Pancreas (tissue), 10 donors: ENCODE measurements around the gene SULT4A1. TPM values are rescaled to one million over a fixed set of nuclear protein-coding genes. Genes with fewer than 3 reads are reported as not detected.

Experiments used
- ATAC-seq, 4 donors: fragments of 200-7000 bp; cut with Tn5 transposase; one replicate each; pipeline versions ENCODE4 v1.8.0 to v1.9.1; 2020; ENCODE audit warnings: mild to moderate bottlenecking in 4 of 4, moderate library complexity in 4 of 4
- DNase-seq, 6 donors: peaks; one replicate each; pipeline ENCODE4 v3.0.0-alpha.2; 2020
- FAIRE-seq: peaks from 2 replicates; lab custom pipeline; 2012; peaks lifted over from hg19 to GRCh38; lab: Jason Lieb, UNC
- H3K27ac ChIP-seq, 4 donors: fragments of 200-600 bp; sonication (generic); 1 replicate in 3 of 4; 2 replicates in 1 of 4; pipeline versions ENCODE4 v1.5.0 to v1.8.0; 2020
- H3K27me3 ChIP-seq, 4 donors: fragments of 200-600 bp; one replicate each; pipeline ENCODE4 v1.8.0; 2021
- H3K36me3 ChIP-seq, 3 donors: fragments of 200-600 bp; sonication (generic) in 1 of 3; one replicate each; pipeline versions ENCODE4 v1.5.0 to v1.8.0; 2020 to 2021
- H3K4me1 ChIP-seq, 3 donors: fragments of 200-600 bp; one replicate each; pipeline ENCODE4 v1.8.0; 2021
- H3K4me3 ChIP-seq, 4 donors: fragments of 200-600 bp; sonication (generic) in 2 of 4; one replicate each; pipeline versions ENCODE4 v1.5.0 to v1.8.0; 2020 to 2021
- H3K9me3 ChIP-seq, 4 donors: fragments of 200-600 bp; one replicate each; pipeline ENCODE4 v1.8.0; 2021
- WGBS, 2 donors: extraction: QIAGEN DNeasy Blood & Tissue Kit; methylation state at CpG; one replicate each; pipeline ENCODE4 v1.1.7; 2013; 5-methylcytosine and 5-hydroxymethylcytosine counted together
- intact Hi-C, 3 donors: fragments of 100-400 bp; cut with DNase I; formaldehyde crosslinking; loops; one replicate each; pipeline versions ENCODE4 v1.11.1 to v1.14.2; 2022
- polyA plus RNA-seq, 2 donors: library from polyadenylated mRNA; stranded (reverse); fragments of 200-250 nt; gene quantifications; one replicate each; pipeline ENCODE4 v1.2.3, GENCODE V29; 2013
- total RNA-seq, 6 donors: library from RNA; stranded (reverse); fragmentation: NEBNext Ultra II Directional in 4 of 6; extraction: Animal tissue kit (Norgen Biotek cat#: 25700) in 4 of 6; gene quantifications; one replicate each; pipeline versions ENCODE4 v1.2.1 to v1.2.4, GENCODE V29; 2021 to 2023
- TF ChIP-seq, protein P1 (sequence below), 4 donors: fragments of 200-600 bp; sonication (generic) in 3 of 4; IDR thresholded peaks; one replicate each; pipeline versions ENCODE4 v1.5.0 to v1.8.0; 2021; ENCODE audit warnings: antibody characterized with exemption in 4 of 4
- donor health status: healthy with polysubstance abuse.
- donor health status: DM: no; HTN: no; CAD: no; lungs with moderate emphysema.
- donor health status: DM: no; HTN: no; CAD: no.
- donor health status: control.
- donor health status: control.
- donor health status: Bipolar disorder and iron deficiency.
- donor health status: DM: yes; HTN: yes; CAD: no.
- donor health status: DM: no; HTN: no; CAD: no.
- donor health status: DM: no; HTN: no; CAD: no.
- donor health status: DM: yes; HTN: yes; CAD: no.

The SULT4A1 gene
- total and polyA plus RNA-seq, 8 donors, result 0.09 to 5.4 (median 0.37) TPM; not detected in 1

DNA sequence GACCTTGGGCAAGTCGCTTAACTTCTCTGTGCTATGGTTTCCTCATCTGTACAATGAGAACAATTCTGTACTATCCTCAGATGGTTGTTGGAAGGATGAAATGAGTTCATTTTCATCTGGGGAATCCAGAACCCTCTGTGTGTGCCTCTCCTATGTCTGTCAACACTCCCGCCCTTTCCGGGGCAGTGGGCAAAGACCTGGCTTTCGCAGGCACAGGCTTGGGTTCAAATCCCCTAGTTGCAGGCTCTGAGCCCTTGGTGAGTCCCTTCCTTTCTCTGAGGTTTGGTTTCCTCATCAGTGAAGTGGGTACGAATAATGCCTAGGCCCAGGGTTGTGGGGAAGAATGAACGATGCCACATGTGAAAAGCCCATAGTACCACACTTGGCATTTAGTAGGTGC is 23.5 kb upstream of the SULT4A1 start:
- peak in 1 of 6 donors; percentile 17 for DNase-seq
- TF ChIP-seq, protein P1, sequence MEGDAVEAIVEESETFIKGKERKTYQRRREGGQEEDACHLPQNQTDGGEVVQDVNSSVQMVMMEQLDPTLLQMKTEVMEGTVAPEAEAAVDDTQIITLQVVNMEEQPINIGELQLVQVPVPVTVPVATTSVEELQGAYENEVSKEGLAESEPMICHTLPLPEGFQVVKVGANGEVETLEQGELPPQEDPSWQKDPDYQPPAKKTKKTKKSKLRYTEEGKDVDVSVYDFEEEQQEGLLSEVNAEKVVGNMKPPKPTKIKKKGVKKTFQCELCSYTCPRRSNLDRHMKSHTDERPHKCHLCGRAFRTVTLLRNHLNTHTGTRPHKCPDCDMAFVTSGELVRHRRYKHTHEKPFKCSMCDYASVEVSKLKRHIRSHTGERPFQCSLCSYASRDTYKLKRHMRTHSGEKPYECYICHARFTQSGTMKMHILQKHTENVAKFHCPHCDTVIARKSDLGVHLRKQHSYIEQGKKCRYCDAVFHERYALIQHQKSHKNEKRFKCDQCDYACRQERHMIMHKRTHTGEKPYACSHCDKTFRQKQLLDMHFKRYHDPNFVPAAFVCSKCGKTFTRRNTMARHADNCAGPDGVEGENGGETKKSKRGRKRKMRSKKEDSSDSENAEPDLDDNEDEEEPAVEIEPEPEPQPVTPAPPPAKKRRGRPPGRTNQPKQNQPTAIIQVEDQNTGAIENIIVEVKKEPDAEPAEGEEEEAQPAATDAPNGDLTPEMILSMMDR (IDR thresholded peaks at IDR 0.05), result no peak
- Histone ChIP-seq H3K27ac (no peak overlapping the region), H3K4me3 (no peak overlapping the region), H3K9me3 (no peaks in the 10 kb centered on the region), H3K36me3 (no peaks in the 10 kb centered on the region), H3K27me3 (peaks cover 0 to 17% (median 0%) of the 10 kb centered on the region in 4 donors), H3K4me1 (no peaks in the 10 kb centered on the region)
- 57 to 74% methylated on average over 6 of the region's 6 CpGs for WGBS, 2 donors
- FAIRE-seq, result no peak
- no peak for ATAC-seq
- intact Hi-C loops, result no loop called here

DNA sequence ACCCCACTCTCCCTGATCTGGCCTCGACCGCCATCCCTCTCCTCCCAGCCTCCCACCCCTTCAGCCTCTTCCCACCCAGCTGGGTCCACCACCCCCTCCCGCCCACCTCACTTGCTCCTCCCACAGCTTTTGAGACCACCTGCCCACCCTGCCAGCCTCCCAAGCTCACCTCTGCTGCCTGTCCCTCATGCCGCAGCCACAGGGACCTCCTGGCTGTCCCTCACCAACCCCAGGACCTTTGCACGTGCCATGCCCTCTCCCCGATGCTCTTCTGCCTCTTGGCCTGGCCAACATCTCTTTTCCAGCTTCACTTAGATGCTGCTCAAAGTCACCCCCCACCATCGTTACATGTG is 23.0 kb upstream of the SULT4A1 start:
- Histone ChIP-seq H3K27me3 (peaks cover 0 to 12% (median 0%) of the 10 kb centered on the region in 4 donors), H3K27ac (no peak overlapping the region), H3K9me3 (no peaks in the 10 kb centered on the region), H3K4me3 (no peak overlapping the region), H3K4me1 (no peaks in the 10 kb centered on the region), H3K36me3 (no peaks in the 10 kb centered on the region)
- no peak for FAIRE-seq
- intact Hi-C loops, result no loop called here
- TF ChIP-seq, protein P1 (IDR thresholded peaks at IDR 0.05), result no peak
- WGBS, 2 donors, result 54 to 65% methylated on average over 7 of the region's 7 CpGs
- no peak for ATAC-seq
- peak in 1 of 6 donors; percentile 14 for DNase-seq

DNA sequence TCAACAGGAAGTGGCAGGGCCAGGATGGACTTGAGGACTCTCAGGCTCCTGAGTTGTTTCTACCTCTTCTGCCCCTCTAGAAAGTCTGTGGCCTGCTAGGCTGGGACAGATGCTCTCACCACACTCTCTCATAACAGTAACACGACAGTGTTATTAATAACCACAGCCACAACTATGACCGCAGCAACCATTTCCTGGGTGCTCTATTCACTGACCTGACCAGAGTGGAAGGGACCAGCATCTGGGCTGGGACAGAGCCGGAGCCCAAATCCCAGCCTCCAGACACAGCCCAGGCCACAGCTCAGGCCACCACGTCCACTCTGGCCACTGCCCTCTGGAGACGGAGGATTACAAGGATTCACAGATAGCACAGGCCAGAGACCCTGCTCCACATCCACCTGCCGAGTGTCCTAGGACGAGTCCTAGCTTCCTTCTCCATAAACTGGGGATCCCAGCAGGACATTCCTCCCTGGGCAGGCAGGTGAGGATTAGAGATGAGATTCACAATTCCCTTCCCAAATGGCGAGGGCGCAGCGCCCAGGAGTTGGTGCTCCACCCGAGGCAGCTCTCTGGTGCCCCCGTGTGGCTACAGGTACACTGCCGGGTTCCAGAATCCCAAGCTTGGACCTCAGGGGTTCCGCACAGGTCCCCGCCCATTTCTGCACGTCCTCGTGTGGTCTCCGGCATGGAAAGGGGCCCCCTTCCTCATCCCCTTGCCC is 22.4 kb upstream of the SULT4A1 start:
- H3K4me3 ChIP-seq, result no peak overlapping the region
- H3K36me3 ChIP-seq, result no peaks in the 10 kb centered on the region
- 21 to 22% methylated on average over 18 of the region's 18 CpGs for WGBS, 2 donors
- no peaks in the 10 kb centered on the region for H3K9me3 ChIP-seq
- FAIRE-seq, result no peak
- H3K27me3 ChIP-seq, result peaks cover 0 to 10% (median 0%) of the 10 kb centered on the region in 4 donors
- H3K4me1 ChIP-seq, result no peaks in the 10 kb centered on the region
- DNase-seq, result peak in 4 of 6 donors; percentile 29 to 90 (median 56)
- TF ChIP-seq, protein P1 (IDR thresholded peaks at IDR 0.05), result peak; percentile 52 to 81 (median 61)
- H3K27ac ChIP-seq, result no peak overlapping the region
- peak in 3 of 4 donors; percentile 66 to 75 (median 72) for ATAC-seq
- intact Hi-C loops, result no loop called here

DNA sequence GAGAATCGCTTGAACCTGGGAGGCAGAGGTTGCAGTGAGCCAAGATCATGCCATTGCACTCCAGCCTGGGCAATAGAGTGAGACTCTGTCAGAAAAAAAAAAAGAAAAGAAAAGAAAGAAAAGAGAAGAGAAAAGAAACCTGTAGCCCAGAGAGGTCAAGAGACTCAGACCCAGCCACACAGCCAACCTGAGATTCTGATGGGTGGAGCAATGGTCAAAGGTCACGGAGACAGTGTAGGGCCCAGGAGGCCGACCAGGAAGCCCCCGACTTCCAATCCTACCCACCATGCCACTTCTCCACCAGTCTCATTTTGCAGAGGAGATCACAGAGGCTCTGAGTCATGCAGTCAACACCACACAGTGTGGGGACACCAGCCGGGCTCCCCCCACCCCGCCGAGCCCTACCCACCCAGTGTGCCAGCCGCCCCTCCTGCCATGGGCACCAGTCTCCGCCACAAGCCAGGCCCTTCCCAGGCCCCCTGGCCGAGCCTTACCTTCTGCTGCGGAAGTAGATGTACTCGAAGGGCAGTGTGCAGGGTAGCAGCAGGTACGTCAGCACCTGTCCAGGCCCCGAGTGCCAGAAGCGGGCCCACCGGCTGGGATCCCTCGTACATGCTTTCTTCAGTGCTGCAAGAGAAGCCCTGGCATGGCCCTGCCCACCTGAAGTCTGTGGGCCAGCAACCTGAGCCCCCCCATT is 21.6 kb upstream of the SULT4A1 start:
- Histone ChIP-seq H3K27ac (no peak overlapping the region), H3K4me3 (no peak overlapping the region), H3K4me1 (no peaks in the 10 kb centered on the region), H3K9me3 (no peaks in the 10 kb centered on the region), H3K36me3 (no peaks in the 10 kb centered on the region), H3K27me3 (peaks cover 0 to 10% (median 0%) of the 10 kb centered on the region in 4 donors)
- FAIRE-seq, result no peak
- TF ChIP-seq, protein P1 (IDR thresholded peaks at IDR 0.05), result no peak
- 69 to 79% methylated on average over 17 of the region's 17 CpGs for WGBS, 2 donors
- no peak for ATAC-seq
- DNase-seq, result peak in 1 of 6 donors; percentile 46
- intact Hi-C loops, result no loop called here
